ENCODE measurements around the gene EIF2A.

GRCh38 chr3:150531775-150532174, 14.8 kb upstream of the EIF2A start:
- TF ChIP-seq CTCF (IDR thresholded peaks at IDR 0.05; ENCODE audit: insufficient read depth, low read length) = no peak
- TF ChIP-seq POLR2AphosphoS5 (IDR thresholded peaks at IDR 0.05; ENCODE audit: low read depth) = no peak
- no peak for TF ChIP-seq GABPA (IDR thresholded peaks at IDR 0.05; ENCODE audit: low read depth)
